GM18499 (cell line): Measurements from ENCODE around the gene HOMER2.
"Not testable (repeated sequence)": the region's sequence is repeated elsewhere in the genome, so short reads cannot be mapped to it uniquely, and the experiment has no call there.

Experiments
- ATAC-seq: cut with Tn5 transposase; IDR thresholded peaks from one replicate; pipeline ENCODE4 v1.9.1; 2021; ENCODE audit warnings: moderate number of reproducible peaks; ENCODE audit not compliant: insufficient read depth, unreplicated experiment

The HOMER2 gene

DNA sequence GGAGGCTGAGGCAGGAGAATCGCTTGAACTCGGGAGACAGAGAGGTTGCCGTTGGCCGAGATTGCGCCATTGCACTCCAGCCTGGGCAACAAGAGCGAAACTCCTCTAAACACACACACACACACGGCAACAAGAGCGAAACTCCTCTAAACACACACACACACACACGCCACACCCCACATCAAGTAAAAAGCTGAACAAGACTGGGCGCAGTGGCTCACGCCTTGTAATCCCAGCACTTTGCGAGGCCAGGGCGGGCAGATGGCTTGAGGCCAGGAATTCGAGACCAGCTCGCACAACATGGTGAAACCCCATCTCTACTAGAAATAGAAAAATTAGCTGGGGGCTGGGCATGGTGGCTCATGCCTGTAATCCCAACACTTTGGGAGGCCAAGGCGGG is 49.0 kb downstream of the HOMER2 start:
- no peak for ATAC-seq

DNA sequence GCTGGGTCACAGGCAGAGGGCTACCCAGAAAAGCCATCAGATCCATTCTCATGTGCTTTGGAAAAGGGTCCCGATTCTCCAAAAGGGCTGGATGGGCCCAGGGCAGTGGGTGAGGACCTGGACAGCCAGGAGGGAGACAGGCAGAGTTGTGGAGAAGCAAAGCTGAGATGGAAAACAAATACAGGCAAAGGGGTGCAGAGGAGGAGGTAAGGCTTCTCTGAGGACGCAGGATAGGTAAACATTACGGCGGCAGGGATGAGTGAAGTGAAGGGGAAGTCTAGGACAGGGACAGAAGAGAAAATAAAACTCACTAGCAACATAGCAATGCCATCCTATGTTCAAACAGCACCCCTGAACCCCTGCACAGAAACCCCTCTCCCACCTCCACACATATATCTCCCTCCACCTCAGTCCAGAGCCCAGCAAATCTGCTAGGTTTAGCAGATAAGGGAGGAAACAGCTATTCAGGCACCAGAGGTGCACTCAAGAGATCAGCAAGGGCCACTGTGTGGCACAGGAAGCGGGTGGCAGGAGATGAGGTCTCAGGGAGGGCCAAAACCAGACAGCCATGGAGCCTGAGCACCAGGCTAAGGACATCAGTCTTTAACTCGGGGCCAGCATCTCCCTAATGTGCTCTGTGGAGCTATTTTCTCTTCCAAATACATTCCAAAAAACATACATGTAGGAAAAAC is 51.3 kb downstream of the HOMER2 start:
- ATAC-seq, result no peak

DNA sequence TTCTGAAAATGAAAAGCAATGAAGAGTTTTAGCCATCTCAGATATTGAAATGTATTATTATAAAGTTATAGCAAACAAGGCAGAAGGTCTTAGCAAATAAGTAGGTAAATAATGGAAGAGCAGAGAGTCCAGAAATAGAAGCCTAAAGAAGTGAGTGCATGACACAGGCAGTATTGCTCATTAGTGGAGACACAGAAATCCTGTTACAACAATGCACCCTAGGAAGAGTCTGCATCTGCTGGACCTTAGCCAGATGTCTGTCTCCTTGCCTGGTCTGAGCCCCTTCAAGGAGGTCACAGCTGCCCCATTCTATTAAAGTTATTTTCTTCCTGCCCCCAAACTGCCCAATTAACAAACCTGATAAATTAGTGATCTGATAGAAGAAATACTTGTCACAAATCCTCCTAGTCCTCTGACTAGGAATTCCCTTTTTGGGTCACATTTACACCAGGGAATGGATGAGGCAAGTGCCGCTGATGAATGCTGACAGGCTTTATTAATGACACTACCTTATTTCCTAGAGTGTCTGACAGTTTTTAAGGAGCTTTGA is 51.9 kb downstream of the HOMER2 start:
- ATAC-seq, result no peak

DNA sequence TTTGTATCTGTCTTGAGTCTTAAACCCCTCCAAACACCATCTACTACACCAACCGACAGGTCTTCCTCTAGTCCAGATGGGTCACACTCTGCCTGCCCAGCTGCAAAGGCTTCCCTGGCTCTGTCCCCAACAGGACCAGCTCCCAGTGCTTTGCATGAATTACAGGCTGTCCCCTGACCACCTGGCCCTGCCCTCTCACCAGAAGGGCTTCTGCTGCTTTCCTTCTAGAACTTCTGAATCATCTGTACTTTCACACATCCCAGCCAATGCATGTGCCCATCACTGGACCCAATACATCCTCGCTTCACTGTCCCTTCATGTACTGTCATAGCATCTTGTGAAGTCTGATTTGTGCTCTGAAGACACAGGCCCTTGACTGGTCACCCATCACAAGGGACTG is 53.6 kb downstream of the HOMER2 start:
- no peak for ATAC-seq

DNA sequence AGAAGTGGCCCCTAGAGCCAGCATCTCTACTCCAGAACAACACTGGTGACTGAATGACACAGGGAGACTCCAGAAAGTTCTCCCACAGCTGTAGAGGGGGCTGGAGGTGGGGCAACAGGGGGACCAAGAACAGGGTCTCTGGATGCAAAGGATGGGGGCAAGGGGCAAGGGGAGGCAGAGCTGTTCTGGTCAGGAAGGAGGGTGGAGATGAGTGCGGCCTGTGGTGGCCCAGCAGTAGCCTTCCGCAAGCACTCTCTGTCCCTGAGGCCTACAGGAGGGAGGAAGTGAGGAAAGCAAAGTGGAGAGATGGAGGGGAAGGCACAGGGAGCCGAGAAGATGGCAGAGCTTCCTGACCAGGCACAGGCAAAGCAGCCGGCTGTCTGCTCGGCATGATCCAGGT is 56.5 kb downstream of the HOMER2 start:
- no peak for ATAC-seq

DNA sequence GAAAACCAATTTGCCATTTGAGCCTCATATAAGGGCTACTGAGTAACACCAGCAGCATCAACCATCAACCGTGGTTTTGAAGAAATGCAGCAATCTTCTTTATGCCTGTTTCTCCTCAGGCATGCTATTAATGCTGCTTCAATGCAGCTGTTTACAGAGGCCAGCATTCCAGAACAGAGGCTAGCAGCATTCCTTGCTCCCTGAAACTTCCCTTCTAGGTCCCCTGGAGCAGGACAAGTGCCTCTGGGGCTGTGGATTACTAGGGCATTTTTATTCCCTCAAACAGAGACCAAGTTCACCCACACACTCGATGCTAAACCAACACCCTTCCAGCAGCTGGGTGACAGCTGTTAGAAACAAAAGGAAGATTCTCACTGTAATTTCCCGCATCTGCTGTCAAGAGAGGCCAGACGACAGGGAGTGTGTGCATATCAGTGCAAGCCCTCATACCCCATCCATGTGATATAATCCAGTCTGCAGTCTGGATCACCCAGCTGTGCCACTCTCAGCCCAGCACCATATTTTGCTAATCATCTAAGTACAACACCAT is 57.5 kb downstream of the HOMER2 start:
- ATAC-seq, result no peak

DNA sequence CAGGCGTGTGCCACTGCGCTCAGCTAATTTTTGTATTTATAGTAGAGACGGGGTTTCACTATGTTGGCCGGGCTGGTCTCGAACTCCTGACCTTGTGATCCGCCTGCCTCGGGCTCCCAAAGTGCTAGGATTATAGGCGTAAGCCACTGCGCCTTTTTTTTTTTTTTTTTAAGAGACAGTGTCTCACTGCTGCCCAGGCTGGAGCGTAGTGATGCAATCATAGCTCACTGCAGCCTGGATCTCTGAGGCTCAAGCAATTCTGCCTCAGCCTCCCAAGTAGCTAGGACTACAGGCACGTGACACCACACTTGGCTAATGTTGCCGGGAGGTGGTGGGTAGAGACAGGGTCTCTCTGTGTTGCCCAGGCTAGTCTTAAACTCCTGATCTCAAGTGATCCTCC is 59.0 kb downstream of the HOMER2 start:
- ATAC-seq, result not testable (repeated sequence)

DNA sequence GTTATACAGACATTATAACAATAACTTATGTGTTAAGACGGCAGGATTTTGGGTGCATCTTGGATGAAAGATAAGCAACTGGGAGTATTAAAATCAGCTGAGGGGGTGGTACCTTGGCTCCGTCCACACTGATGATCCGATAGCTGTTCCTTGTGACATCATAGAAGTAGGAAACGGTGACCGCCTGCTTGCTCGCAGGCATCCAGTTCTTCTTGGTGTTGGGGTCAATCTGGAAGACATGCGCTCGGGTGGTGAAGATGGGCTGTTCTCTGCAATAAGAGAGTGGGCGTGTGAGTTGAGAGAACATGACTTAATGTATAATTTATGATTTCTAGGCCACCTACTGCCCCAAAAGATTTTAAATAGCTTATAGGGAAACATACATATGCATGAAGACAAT is 59.9 kb downstream of the HOMER2 start:
- no peak for ATAC-seq

DNA sequence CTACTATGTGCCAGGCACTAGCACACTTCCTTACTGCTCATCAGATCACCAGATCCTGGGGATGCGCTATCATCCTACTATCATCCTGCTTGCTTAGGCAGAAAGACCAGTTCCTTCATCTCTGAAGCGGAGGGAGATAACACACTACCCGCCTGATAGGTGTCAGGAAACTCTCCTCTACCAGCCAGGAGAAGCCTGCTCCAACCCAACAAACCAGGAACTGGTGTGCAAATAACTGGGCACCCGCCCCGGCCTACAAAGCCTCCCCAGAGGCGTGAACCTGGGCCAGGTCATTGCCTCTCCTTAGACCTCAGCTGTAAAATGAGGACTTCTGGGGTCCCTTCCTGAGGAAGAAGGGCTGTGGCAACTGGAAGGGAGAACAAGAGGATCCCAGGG is 61.5 kb downstream of the HOMER2 start:
- no peak for ATAC-seq

DNA sequence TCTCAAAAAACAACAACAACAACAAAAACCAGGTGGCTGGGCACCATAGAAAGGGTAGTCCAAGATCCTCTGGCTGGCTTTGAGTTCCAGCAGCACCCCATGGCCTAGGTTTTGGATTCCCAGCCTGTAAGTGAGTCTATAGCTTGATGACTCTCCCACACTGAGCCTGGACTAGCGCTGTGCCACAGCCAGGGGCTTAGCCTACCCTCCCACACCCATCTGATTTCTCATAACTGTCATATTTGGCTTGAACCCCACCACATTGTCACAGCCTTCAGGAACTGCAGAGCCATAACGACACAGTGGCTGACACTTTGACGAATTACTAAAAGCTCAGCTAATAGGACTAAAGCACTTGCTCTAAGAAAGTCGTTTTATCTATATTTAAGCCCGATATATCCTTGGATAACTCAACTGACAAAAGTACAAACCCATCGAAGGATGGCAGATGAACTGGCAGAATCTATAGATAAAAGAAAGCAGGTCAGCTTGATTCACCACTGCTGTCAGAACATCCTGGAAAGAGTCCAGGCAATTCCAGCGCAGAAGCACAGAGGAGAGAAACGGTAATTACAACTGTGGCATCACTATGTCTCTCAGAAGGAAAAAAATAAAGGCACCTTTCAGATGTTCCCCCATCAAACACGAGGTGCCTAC is 62.1 kb downstream of the HOMER2 start:
- ATAC-seq, result no peak

DNA sequence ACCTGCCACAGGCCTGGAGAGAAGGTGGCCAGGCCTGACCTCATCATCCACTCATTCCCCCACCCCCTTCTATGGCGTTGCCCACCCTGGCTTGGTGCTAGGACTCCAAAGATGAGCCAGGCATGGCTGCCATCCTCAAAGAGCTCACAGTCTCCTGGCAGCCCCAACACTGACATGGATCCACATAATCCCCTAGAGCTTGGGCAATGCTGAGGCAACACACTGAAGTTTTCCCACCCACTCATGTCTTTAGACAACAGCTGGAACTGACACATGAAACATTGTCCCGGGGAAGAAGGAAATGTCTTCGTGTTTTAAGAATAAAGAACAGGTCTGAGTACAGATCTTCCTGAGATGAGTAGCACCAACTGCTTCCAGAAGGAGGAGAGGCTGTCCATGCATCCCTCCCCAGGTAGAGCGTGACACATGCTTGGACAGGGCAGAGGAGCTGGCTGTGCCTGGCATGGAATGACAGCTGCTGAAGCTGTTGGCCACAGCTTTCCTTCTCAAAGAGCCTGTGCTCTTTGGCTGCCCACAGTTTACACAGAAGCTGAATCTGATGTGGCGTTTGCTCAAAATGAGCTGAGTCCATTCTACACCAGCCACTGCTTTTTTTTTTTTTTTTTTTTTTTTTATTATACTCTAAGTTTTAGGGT is 70.1 kb downstream of the HOMER2 start:
- ATAC-seq, result no peak

DNA sequence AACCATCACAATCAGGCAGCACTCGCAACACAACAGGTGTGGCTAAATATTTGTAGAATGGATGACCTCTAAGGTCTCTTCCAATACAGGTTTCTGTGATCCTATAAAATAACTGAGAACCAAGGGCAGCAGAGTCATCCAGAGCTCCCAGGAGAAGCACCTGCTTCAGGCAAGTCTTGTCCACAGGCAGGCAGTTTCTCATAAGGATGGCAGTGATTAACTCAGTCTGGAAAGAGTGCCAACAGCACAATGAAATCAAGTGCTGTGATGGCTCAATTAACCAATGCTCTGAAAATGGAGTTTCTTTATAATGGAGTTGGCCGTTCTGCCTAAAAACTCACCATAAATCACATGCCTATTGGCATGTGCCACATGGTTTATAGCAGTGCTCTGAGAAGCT is 70.8 kb downstream of the HOMER2 start:
- no peak for ATAC-seq

DNA sequence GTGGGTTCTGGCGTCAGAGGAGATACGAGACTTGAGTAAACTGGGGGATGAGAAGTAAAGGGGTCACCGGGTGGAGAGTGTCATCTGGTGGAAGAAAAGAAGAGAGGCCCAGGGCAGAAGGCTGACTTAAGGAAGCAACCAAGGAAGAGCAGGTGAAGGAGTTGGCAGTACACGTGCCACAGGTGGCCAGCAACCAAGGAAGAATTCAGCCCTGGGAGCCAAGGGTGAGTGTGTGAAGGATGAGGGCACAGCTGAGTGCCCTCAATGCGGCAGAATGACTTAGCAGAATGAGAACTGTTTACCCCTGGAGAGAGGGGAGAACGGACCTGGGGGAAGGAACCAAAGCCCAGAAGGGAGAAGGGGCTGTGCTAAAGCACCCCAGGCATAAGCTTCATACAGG is 71.8 kb downstream of the HOMER2 start:
- ATAC-seq, result no peak

DNA sequence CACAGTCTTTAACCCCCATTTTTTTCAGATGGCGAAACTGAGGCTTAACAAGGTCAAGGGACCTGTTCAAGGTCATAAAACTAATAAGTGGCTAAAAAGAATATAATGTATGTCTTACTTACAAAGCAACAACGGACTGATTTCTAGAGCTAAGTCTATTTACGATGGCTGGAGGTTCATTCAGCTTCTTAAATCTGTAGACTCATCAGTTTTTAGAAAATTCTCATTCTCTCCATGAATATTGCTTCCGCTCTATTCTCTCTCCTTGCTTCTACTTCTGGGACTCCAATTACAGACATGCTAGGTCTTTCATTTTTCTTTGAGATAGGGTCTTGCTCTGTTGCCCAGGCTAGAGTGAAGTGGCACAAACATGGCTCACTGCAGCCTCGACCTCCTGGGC is 74.2 kb downstream of the HOMER2 start:
- no peak for ATAC-seq

DNA sequence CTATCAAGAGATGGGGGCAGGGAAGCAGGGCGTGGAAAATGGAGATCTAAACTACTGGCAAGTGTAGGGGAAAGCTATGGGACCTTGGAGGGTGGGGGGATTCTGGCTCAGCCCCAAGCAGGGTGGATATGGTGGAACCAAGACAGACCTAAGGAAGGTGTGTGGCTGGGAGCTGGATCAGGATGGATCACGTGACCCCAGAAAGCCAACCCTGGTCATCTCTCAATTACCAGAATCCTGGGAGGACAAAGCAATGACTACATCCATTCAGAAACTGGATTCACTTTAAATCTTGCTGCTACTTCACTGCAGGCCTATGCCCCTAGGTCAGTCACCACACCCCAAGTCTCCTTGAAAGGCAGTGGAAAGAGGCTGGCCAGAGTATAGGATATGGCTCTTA is 74.7 kb downstream of the HOMER2 start:
- no peak for ATAC-seq

DNA sequence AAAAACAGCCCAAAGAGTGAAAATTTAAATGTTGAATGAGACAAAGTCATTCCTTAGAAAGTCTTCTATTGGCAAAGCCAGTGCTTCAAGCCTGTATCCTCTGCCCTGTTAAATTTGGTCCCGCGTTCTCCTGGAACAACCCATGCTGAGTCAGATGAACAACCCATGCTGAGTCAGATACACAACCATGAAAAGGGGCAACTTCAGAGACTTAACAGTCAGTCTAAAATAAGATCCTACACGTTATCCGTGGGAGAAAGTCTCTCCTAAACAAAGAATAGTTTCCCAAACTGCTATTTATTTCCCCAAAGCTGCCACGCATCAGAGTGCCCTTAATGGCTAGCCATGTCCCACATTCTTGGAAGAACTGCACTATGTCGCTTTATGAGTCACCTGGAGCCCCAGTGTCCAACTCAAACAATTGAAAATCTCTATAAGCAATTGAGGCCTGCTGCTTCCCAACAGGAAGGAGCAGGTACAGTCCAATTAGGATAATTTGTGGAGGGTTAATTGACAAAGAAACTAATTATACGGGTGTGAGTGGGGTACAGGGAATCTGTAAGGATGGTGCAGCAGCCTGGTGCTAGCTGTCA is 77.0 kb downstream of the HOMER2 start:
- ATAC-seq, result no peak

DNA sequence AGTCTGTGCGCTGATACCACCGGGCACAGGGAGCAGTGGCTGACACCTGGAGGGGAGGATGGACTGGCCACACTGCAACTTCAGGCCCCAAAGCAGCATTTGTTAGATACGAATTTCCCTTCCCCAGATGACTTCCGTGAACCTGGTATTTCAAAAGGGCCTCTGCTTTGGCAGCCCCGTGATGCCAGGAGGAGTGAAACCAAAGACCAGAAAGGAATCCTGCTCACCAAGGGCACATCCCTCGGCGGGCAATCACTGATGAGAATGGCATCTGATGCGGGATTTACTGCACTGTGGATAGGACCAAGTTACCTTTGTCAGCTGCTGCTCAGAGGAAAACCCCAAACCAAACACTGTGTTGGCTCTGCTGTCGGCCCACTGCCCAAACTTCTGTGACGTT is 77.6 kb downstream of the HOMER2 start:
- no peak for ATAC-seq

DNA sequence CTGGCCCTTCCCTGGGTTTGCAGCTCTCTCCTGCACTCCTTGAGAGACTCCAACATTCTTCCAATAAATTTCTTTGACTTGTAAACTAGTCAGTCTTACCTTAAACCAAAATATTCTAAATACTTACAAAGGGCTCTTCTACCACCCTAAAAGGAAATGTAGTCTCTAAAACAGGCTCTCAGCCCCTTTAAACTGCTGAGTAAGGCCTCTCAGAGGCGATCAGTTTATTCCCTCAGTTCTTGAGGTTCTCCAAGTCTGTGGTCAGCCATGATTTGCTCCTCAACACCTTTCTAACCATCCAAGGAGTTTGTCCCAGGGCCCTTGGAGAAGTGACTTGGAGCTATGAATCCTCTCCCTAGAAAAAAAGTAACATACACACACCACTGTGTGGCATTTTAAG is 78.3 kb downstream of the HOMER2 start:
- no peak for ATAC-seq

DNA sequence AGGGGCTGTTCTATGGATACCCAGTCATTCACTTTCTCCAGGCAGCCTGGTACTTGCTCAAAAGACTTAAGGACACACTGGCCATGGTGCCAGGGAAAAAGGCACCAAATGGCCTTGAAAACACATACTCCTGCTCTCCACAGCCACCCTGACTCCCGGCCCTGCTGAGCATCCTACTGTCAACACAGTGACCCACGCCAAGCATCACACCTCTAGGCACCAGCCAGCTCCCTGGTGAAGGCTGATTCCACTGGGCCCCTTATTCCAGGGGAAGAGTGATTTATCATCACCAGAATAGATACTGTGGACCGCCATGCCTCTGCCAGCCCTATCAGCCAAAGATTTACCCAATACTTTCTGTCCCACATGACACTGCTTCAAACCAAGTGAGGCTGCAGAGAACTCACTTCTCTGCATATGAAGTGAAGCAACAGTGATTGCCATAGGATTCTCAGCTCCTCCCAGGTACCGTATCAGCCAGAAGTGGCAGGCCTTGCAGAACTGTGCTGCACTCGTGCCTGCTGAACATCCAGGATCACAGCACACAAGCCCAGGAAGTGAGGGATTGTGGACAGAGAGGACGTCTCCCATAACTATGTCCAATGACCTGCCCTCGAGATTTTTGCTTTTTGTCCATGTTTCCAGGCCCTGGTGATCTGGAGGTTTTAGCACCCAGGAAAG is 79.4 kb downstream of the HOMER2 start:
- no peak for ATAC-seq

DNA sequence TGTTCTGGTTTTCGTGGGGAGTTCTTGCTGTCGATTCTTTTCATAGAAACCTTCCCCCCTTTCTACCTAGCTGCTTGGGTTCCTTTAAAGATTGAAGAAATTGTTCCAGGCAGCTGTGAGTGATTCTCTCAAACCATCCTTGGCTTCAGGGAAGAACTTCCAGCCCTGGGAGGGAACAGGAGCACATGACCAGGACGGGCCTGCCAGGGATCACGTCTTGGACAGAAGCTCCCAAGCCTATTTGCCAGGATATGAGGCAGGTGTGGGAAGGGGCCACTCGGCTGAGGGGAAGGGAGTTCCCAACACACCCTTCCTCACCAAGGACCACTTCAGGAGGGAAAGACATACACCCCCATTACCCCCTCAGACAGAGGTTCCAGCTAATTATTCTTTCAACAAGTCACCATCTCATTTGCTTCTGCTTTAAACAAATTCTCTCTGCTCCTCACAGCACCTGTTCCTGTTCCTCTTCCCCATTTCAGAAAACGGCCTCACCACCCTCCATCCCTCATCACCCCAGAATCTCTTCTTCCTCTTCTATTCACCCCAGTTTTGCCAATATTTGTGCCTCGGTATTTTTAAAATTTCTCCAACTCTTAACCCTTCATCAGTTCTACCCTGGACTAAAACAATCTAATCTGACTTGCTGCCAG is 80.6 kb downstream of the HOMER2 start:
- ATAC-seq, result no peak
